HG03342 (cell line): Measurements from ENCODE around the gene ZFAND3.
"Not testable (repeated sequence)": the region's sequence is repeated elsewhere in the genome, so short reads cannot be mapped to it uniquely, and the experiment has no call there.

Source experiments
- ATAC-seq: cut with Tn5 transposase; IDR thresholded peaks from one replicate; pipeline ENCODE4 v1.9.1; 2021; ENCODE audit warnings: mild to moderate bottlenecking, moderate library complexity; ENCODE audit not compliant: unreplicated experiment

Gene ZFAND3

DNA sequence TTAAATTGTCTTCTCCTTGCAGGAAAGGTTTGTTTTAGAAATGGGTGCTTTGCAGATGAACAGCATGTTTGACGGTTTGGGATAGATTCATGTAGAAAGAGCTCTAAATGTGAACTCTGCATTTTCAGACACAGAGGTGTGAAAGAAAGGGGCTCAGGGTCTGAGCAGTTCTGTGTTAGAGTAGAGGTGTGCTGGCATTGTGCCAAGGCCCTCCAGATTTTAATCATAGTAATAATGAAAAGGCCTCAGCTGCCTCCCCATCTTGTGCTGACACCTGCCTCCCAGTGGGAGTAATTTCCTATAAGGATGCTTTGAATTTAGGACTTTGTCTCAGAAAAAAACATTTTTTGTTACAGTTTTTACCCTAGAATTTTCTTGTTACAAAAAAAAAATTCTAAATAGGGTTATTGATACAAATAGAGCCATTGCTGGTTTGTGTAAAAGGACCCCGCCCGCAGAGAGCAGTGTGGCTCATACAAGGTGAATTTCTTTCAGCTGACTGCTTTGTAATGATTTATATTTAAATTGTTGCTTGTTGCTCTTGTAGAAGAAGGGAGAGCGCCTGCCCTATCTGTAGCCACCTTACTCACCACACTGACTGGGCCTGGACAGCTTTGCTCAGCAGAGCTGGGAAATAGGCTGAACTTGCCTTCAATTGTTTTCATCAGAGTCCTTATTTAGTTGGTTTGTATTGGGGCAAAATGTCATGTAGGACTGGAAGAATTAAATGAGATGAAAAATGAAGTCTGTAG is 294.5 kb downstream of the ZFAND3 start:
- ATAC-seq, result no peak

GRCh38 chr6:38114976-38115625 is 295.6 kb downstream of the ZFAND3 start:
- ATAC-seq, result no peak

DNA sequence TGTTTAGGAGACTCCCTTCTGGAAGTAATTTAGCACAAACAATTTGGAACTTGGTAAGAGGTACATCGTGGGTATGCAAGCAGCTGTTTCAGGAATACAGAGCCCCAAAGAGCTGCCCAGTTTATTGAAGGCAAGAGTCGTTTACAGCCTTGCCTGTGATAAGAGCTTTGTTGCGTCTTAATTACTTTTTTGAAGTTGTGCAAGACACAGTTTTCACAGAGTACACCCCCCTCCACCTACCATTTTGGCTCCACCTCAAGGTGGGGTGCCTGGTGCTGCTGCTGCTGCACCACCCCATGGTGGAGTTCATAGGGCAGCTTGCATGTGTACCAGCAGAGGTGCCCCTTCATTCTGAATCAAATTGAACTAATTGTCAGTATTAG is 296.1 kb downstream of the ZFAND3 start:
- no peak for ATAC-seq

DNA sequence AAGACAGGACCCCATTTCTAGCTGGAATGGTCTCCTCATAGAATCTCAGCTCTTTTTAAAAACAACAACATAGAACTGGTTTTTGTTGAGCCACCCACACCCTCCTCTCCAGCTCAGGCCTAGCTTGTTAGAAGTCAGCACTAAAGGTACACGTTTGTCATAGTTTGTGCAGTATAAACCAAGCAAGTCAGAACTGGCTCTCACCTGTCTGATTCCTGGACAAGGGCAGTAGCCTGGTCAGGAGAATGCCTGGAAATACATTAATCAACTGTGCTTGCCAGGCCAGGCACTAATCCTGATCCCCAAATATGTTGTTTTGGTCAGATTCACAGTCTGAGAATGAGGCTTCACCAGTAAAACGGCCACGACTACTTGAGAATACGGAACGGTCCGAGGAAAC is 296.7 kb downstream of the ZFAND3 start:
- ATAC-seq, result no peak

DNA sequence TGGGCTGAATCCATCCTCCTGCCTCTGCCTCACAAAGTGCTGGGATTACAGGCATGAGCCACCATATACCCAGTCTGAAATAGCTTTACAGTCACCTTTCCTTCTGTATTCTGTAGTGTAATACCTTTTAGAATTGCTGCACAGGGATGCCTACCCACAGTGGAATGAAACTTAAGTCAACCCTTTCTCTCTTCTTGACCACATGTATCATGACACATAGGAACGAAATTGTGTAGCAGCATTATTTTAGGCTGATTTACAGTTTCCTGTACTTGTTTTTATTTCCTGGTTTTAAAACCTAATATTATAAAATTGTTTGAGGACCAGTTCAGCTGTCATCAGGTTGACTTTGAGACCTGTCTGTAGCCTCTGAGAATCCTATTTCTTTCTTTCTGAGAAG is 297.8 kb downstream of the ZFAND3 start:
- ATAC-seq, result no peak

- ATAC-seq, result no peak
Observed at GRCh38 chr6:38118791-38119365, 299.4 kb downstream of the ZFAND3 start.

- no peak for ATAC-seq
Observed at GRCh38 chr6:38119516-38119915, 300.0 kb downstream of the ZFAND3 start.

DNA sequence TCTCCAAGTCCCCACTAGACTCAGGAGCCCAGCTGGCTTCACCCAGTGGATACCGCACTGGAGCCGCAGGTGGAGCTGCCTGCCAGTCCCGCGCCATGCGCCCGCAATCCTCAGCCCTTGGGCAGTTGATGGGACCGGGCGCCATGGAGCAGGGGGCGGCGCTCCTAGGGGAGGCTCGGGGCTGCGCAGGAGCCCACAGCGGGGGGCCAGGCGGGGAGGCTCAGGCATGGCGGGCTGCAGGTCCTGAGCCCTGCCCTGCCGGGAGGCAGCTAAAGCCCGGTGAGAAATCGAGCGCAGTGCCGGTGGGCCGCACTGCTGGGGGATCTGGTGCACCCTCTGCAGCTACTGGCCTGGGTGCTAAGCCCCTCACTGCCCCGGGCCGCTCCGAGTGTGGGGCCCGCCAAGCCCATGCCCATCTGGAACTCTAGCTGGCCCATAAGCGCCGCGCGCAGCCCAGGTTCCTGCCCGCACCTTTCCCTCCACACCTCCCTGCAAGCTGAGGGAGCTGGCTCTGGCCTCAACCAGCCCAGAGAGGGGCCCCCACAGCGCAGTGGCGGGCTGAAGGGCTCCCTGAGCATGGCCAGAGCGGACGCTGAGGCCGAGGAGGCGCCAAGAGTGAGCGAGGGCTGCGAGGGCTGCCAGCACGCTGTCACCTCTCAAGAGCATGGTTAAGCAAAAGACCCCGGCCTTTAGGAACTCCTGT is 304.8 kb downstream of the ZFAND3 start:
- ATAC-seq, result not testable (repeated sequence)

- ATAC-seq, result no peak
Observed at GRCh38 chr6:38127284-38127683, 307.8 kb downstream of the ZFAND3 start.

- no peak for ATAC-seq
Observed at GRCh38 chr6:38131527-38131965, 312.0 kb downstream of the ZFAND3 start.

DNA sequence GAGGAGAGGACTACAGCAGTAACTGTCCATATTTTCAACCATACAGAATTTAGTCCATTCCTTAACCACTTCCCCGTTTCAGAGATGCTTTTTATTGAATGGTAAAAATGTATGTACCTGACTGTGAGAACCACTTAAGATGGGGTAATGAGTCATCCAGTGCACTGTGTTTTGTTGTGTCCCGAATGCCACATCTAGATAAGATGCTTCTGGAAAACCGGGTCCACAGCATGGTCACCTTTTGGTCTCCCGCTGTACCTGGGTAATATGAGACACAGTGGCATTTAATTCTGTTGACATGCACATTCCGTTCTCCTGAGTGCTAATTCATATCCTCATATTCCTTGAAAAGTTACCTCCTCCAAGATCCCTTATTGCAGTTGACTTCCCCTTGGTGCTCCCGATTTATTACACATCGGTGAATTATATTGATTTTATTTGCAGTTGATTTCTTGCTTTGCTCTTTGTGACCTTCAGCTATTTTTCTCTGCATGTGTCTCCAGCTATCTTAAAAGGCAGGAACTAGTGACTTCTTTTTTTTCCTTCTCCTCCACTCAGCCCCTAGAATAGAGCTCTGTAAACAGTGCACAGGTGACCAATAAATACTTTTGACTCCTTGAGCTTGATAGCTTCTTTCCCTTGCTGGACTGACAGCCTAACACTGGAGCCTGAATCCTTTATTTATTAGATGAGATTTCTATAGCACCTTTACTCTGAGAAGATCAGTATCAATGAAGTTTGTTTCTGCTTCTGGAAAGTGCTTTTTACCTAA is 314.6 kb downstream of the ZFAND3 start:
- ATAC-seq, result no peak

- ATAC-seq, result no peak
Observed at GRCh38 chr6:38134704-38135088, 315.2 kb downstream of the ZFAND3 start.

GRCh38 chr6:38136547-38136946 is 317.0 kb downstream of the ZFAND3 start:
- no peak for ATAC-seq

DNA sequence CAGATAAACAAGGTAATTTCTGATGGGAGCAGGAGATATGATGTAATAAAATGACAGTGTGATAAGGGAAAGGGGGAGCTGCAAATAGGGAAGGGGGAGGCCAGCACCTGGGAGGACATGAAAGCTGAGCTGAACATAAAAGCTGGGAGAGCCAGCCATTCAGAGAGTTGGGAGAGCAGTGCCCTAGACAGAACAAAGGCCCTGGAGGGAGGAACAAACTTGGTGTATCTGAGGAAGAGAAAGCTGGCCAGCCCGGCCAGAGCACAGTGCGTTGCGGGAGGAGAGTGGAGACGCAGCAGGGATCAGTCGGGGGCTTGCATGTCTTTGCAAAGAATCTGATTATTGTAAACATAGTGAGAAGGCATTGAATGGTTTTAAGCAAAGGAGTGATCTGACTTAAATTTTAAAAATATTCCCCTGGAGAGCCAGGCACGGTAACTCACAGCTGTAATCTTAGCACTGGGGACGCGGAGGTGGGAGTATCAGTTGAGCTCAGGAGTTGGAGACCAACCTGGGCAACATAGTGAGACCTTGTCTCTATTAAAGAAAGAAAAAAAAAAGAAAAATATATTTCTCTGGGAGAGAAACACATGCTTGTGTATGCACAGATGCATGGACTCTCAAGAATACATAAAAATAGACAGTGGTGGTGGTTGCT is 318.2 kb downstream of the ZFAND3 start:
- no peak for ATAC-seq

DNA sequence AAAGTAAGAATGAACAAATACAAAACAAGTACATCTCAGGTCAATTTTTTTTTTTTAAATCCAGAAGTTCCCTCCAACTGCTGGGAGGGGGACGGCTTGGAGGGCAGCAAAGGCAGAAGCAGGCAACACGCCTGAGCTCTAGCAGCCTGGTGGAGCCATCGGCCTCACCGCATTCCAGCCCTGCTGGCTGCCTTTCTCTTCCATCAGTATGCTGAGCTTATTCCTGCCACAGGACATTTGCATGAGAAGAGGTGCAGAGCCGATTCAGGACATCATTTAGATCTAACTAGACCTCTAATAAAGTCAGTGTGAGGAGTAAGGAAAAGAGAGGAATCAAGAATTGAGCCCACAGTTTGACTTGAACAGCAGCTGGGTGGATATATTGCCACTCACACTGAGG is 318.8 kb downstream of the ZFAND3 start:
- ATAC-seq, result no peak

- ATAC-seq, result no peak
Observed at GRCh38 chr6:38141085-38141484, 321.6 kb downstream of the ZFAND3 start.

DNA sequence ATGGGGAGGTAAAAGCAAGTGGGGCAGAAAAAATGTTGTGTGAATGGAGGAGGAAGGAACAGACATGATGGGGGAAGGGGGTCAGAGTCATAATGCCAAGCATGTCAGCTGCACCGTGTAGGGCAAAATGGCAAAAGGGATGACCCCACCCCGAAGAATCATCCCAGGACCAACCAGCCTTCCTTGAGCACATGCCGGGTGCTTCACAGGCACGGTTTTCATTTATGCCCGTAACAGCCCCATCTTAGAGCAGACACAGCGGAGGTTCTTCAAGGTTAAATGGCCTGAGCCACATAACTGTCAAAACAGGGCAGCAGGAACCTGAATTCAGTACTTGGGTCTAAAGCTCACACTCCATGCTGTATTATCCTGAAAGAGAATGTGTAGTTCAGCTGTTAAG is 322.2 kb downstream of the ZFAND3 start:
- ATAC-seq, result no peak

DNA sequence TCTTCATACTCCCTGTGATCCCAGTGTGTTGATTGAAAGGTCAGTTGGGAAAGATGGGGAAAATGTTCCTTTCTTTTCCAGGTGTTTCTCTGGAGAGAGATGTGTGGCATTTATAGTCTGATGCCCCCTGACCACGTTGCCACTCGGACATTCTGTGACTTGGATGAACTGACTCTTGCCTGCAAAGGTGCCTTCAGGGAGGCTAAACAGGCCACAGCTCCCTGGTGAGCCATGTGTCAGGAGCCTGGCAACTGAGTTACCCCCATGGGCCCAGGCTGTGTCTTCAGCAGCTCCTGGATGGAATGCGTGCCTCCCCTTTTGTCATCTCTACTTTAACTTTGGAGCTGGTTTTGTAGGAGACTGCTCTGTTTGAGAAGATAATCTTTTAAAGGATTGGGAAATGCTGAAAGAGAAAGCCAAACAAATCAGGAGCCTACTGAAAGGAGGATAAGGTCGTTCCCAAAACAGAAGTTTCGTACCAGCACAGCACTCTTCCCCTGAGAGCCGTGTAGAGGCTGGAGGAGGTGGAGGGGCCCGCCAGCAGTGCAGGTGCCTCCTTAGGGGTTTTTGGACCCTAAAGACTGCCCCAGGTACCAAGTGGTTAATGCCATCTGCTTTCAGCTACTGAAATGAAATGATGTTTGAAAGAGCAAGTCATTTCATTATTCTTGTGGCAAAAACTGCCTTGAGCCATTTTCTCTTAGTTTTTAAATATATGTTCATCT is 322.8 kb downstream of the ZFAND3 start:
- ATAC-seq, result no peak

DNA sequence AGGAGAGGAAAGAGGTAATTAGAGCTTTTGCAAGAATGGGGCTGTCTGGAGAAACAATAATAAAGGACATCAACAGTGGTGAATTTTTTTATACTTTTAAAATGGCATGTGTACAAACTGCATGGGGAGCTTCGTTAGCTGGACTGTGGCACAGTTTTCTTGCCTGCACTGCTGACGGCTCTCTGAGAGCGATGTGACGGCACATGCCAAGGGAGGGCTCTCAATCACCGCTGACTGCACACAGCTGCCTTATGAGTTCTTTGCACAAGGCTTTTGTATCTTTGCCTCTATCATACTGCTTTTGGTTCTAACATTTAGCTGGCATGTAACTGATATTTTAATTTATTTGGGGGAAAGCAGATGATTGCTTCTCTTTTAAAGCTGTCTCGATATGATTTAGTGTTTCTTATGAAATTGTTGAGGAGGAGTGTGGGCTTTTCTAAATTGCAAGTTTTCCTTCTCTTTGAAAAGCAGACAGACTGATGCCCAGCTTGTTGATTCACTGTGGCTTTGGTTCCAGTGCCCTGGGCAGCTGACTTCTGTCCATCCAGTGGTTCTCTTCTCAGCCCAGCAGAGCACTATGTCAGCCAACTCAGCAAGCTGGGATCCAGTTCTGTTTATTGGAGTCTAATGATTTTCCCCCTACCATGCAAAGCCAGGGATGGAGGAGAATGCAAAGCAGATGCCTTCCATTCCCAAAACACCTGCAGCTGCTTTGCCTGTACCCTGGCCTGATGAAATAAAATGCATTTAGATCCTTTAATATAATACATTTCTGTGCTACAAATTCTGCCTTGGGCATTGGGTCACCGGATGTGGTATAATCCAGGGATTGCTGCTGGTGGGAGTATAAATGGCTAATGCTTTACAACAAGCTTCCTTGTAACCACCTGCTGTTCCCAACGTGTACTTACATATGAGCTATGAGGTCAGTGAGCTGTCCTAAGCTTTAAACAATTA is 323.9 kb downstream of the ZFAND3 start:
- ATAC-seq, result no peak
